ENCODE measurements around the gene NDUFA12.

DNA sequence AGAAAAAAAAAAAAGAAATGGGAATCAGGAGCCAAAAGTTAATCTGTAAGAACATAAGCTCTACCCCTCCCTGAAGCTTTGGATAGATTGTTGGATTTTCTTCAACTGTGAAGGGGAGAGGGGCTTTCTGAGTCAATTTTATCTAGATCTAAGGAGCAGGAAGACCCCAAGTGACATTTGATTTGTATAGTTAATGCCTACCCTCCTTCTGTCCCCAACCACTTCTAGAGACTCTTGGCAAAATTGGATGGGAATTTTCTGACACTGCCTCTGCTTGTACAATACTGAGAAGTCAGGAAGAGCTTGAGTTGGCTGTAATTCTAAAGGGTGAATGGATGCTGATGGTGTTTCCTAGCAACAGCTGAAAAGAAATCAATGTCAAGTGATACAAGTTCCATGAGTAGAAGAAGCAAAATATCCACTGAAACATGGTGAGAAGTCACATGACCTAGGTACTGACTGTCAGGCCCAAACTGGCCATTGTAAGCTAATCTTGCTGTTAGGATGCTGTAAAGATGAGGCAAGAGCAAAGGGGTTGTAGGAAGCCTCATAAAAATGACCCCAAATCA lies 42.2 kb downstream of the NDUFA12 start:
- no peak for TF ChIP-seq SP2 (IDR thresholded peaks at IDR 0.05; ENCODE audit: extremely low read depth, low read depth, low read length, poor library complexity, severe bottlenecking)
- TF ChIP-seq SP1 (CRISPR knock-in tag; IDR thresholded peaks at IDR 0.05), result no peak
- no peak for TF ChIP-seq SMARCC2 (IDR thresholded peaks at IDR 0.05; ENCODE audit: low read depth)
- no peak for TF ChIP-seq RCOR1 (IDR thresholded peaks at IDR 0.05; ENCODE audit: borderline replicate concordance in 1 of 2, low read depth in 2 of 2, low read length in 2 of 2)
